ENCODE data around the gene PRR14.
A peak's percentile ranks its signal among the peaks of the same experiment; 100 is the strongest.
"Not testable (repeated sequence)": the region's sequence is repeated elsewhere in the genome, so short reads cannot be mapped to it uniquely, and the experiment has no call there.

The PRR14 gene

GRCh38 chr16:30632454-30632853 is 18.3 kb upstream of the PRR14 start:
- not testable (repeated sequence) for DNase-seq (ENCODE audit: low read depth)

GRCh38 chr16:30633526-30633925 is 17.2 kb upstream of the PRR14 start:
- DNase-seq (ENCODE audit: low read depth) = no peak

GRCh38 chr16:30636599-30636998 is 14.2 kb upstream of the PRR14 start:
- no peak for DNase-seq (ENCODE audit: low read depth)

GRCh38 chr16:30637139-30637538 is 13.6 kb upstream of the PRR14 start:
- DNase-seq (ENCODE audit: low read depth) = not testable (repeated sequence)

GRCh38 chr16:30637944-30638343 is 12.8 kb upstream of the PRR14 start:
- no peak for DNase-seq (ENCODE audit: low read depth)

GRCh38 chr16:30641378-30641982 is 9.3 kb upstream of the PRR14 start:
- no peak for DNase-seq (ENCODE audit: low read depth)

GRCh38 chr16:30644334-30644830 is 6.4 kb upstream of the PRR14 start:
- no peak for DNase-seq (ENCODE audit: low read depth)

GRCh38 chr16:30645727-30646126 is 5.0 kb upstream of the PRR14 start:
- no peak for DNase-seq (ENCODE audit: low read depth)

- DNase-seq (ENCODE audit: low read depth) = no peak
These were observed 3.5 kb upstream of the PRR14 start for GRCh38 chr16:30647274-30647571.

- no peak for DNase-seq (ENCODE audit: low read depth)
These were observed 913 bp upstream of the PRR14 start for GRCh38 chr16:30649725-30650368.

- DNase-seq (ENCODE audit: low read depth) = peak; percentile 68
These were observed 604 bp downstream of the PRR14 start for GRCh38 chr16:30651124-30652004.

GRCh38 chr16:30652005-30652296 is 1.2 kb downstream of the PRR14 start:
- no peak for DNase-seq (ENCODE audit: low read depth)

GRCh38 chr16:30652718-30653117 is 2.0 kb downstream of the PRR14 start:
- no peak for DNase-seq (ENCODE audit: low read depth)

- DNase-seq (ENCODE audit: low read depth) = no peak
These were observed 4.1 kb downstream of the PRR14 start for GRCh38 chr16:30654856-30655255.

GRCh38 chr16:30655815-30656347 is 5.1 kb downstream of the PRR14 start:
- DNase-seq (ENCODE audit: low read depth) = no peak

- no peak for DNase-seq (ENCODE audit: low read depth)
These were observed 5.6 kb downstream of the PRR14 start for GRCh38 chr16:30656388-30656787.

GRCh38 chr16:30656974-30657865 is 6.5 kb downstream of the PRR14 start:
- no peak for DNase-seq (ENCODE audit: low read depth)

GRCh38 chr16:30657866-30658730 is 7.3 kb downstream of the PRR14 start, which contains the start of gene FBRS:
Gene FBRS, plus strand, starts transcription at chr16:30658431. Its CDS starts 1,088 bp downstream, at chr16:30659519.
- peak; percentile 99 for DNase-seq (ENCODE audit: low read depth)

- DNase-seq (ENCODE audit: low read depth) = no peak
These were observed 8.2 kb downstream of the PRR14 start for GRCh38 chr16:30658731-30659506.
